Activated naive CD4-positive, alpha-beta T cell treated with anti-CD3 and anti-CD28 coated beads, Interleukin-2, amount 50 U/mL, for 16 hours (primary cell): ENCODE data around the gene BABAM1.

ENCODE experiments used
- DNase-seq: peaks from one replicate; pipeline ENCODE4 v3.0.0-alpha.2; 2020

The BABAM1 gene

DNA sequence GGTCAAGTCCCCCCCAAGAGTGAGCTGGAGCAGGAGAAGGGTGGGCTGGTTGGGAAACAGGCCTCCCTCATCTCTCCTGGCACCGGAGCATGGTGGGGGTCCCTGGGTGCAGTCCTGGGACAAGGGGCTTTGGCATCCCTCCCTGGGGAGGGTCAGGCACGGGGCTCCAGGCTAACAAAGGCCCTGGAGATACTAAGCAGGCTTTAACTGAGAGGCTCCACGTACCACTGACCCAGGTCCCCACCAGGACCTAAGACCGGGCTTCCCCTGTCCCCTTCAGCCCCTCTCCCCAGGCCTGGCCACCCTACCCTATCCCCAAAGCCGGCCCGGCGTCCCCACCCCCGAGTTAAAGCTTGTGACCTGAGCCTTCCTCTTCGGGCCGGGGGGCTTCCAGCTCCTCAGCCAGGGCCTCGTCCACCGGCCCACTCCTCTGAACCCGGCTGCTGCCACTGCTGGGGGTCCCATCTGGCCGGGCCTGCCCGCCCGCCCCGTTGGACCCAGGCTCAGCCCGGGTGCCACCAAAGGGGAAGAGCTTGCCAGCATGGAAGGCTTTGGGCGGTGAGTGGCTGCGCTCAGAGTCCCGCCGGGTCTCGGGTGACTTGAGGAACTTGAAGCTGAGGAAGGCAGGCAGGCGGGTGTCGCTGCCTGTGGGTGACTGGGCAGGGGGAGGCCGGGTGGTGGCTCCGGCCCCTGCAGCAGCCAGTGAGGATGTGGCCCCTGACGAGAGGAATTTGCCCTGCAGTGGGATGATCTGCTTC lies 57.3 kb downstream of the BABAM1 start:
- no peak for DNase-seq

DNA sequence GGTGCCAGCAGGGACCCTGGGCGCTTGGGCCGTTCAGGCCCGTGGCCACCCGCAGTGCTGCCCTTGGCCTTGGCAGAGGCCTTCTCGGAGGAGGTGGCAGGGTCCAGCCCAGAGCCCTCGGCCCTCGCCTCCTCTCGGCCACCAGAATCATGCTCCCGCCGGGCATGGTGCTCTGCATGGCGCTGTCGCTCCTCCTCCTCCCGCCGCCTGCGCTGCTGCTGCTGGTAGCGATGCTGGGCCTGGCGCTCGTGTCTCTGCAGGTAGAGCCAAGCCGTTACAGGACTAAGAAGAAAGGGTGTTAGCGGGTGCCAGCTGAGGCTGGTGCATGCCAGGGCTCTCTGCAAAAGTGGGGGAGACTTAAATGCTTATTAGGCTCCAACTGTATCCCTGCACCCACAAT lies 57.9 kb downstream of the BABAM1 start:
- no peak for DNase-seq

DNA sequence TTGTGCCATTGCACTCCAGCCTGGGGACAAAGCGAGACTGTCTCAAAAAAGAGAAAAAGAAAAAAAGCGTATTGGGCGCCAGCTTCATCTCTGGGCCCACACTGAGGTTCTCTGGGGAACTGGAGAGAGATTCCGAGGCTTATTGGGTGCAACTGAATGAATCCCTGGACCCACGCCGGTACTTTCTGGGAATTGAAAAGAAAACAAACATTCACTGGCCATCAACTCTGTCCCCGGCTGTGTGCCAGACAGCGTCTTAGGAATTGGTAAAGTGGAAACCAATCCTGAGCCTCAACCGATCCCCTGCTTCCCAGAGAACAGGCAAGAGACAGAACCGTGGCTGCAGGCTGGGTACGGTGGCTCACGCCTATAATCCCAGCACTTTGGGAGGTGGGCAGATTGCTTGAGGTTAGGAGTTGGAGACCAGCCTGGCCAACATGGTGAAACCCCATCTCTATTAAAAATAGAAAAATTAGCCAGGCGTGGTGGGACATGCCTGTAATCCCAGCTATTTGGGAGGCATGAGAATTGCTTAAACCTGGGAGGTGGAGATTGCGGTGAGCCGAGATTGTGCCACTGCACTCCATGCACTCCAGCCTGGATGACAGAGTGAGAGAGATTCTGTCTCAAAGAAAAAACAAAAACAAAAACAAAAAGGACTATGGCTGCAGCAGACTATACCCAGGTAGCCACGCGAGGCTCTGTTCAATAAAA lies 58.8 kb downstream of the BABAM1 start:
- no peak for DNase-seq

DNA sequence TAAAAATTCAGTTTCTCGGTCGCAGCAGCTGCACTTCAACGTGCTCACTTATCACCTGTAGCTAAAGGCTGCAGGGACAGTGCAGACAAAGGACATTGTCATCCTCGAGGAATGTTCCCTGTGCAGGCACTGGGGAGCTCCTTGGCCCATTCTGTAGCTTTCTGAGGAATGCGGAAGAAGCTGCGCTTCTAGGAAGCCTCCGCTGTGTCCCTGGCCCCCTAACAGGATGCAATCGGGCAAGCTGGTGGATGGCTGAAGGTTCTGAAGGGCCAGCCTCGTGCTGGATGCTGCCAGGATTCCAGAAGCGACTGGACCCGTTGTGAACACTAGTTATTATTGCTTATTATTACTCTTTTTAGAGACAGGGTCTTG lies 59.3 kb downstream of the BABAM1 start:
- DNase-seq, result no peak

DNA sequence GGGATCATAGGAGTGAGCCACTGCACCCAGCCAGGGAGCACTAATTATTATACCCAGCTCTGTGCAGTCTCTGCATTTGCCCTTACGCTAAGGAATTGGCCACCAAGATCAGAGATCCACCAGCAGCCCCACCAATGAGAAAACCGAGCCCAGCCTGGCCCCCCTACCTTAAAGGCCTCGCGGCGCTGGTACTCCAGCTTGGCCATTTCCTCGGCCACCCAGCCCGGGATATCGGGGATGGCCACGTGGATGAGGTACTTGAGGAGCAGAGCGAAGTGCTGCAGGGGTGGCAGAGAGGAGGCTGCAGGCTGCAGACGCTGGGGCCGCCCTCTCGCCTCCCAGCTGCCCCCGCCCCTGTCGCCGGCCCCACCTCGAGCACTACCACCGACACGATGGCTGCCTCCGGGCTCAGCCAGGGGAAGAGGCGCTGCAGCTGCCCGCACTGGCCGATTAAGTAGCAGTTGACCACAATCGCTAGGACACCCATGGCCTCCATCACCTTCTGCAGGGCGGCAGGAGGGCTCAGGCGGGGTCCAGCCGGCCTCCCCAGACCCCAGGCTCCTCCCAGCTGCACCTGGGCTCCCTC lies 59.9 kb downstream of the BABAM1 start:
- no peak for DNase-seq

DNA sequence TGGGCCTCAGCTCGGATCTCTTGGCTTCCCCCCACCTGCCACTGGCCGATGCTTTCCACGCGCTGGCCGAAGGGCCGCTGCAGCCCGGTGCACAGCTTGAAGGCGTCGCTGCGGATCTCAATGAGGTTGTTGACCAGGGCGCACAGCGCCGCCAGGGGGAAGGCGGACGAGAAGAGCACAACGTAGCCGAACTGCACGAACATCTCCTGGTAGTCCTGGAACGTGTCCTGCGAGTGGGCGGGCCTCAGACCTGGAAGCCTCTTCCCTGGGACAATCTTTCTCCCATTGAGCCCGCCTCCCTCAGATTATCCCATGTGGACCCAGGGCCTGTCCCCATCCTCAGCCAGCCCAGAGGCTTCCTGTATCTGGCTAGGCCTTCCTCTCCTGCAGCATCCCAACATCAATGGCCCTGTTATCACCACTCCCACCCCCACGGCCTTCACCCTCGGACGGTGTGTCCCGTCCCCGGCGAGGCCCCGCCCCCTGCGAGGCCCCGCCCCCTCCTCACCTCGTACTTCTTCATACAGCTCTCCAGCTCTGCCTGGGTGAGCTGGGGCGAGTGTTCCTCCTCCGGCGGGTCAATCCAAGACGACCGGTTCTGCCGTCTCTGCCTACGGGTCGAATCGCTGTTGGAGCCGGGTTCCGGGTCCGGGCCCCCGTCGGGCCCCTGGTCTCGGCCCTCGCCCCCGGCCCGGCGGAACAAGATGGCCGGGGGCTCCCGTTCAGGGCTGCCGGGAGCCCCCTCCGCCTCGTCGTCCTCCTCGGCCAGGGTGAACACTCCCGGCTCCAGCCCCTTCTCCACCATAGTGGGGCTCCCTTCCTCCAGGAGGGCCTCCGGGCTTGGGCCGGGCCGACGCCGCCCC lies 60.6 kb downstream of the BABAM1 start:
- DNase-seq, result peak; percentile 56
